Measurements from ENCODE around the gene WDR72. TPM values are rescaled to one million over a fixed set of nuclear protein-coding genes. Genes with fewer than 3 reads are reported as not detected.

The WDR72 gene
- total and polyA plus RNA-seq, 4 donors = 0.10 to 0.79 (median 0.37) TPM

Small RNA genes within 50 kb of the gene (small RNA-seq; reads per million reads assigned to genes)
- gene RNU2-53P (ENCODE audit: low replicate concordance) = not detected
- gene RNU6-449P (ENCODE audit: low replicate concordance) = not detected

Other genes starting within 250 kb of the WDR72 start
- 10 to 100 TPM; 13.2 to 27.5 TPM for gene UNC13C, start 218.8 kb upstream of the WDR72 start, total RNA-seq
- 10 to 100 TPM in 1 of 2 donors, 1 to 10 TPM in 1; 8.3 to 13.8 TPM for gene UNC13C, start 218.8 kb upstream of the WDR72 start, polyA plus RNA-seq (ENCODE audit: insufficient read length in 2 of 2)

Data from spinal cord (tissue), 4 donors.